ENCODE data around the gene CFAP74. TPM values are rescaled to one million over a fixed set of nuclear protein-coding genes. Genes with fewer than 3 reads are reported as not detected.

Gene CFAP74
- total RNA-seq (not detected), total RNA-seq (0 to 0.29 (median 0) reads per million in 172 experiments)
- not detected for polyA plus RNA-seq (2013, experiment 1 of 2)
- not detected for polyA plus RNA-seq (2013, experiment 2 of 2)

- ATAC-seq (ENCODE audit: poor library complexity) (no peak), DNase-seq (no peak)
- Histone ChIP-seq H3K27me3 (ENCODE audit: control insufficient read depth in 1 of 2, insufficient read depth in 2 of 2, low read length in 2 of 2) (peaks cover 15 to 28% of the 10 kb centered on the region in 2 experiments), H3K36me3 (ENCODE audit: insufficient read depth, low read length) (no peaks in the 10 kb centered on the region), H3K27ac (ENCODE audit: low read depth in 1 of 2, low read length in 2 of 2) (no peak within 1 kb of the TSS), H3K4me1 (ENCODE audit: insufficient read depth, low read length) (peaks cover 4% of the 10 kb centered on the region), H3K9me3 (ENCODE audit: control insufficient read depth in 1 of 2, insufficient read depth in 1 of 2, low read length in 2 of 2) (no peaks in the 10 kb centered on the region), H3K4me3 (ENCODE audit: low read length) (no peak within 1 kb of the TSS)
- H3K4me1 Mint-ChIP-seq (ENCODE audit: low read depth), result no peaks in the 10 kb centered on the region
- H3K9me3 Mint-ChIP-seq, result no peaks in the 10 kb centered on the region
- POLR2A ChIA-PET, result no interaction called here
- H3K4me3 Mint-ChIP-seq, result no peak within 1 kb of the TSS
- intact Hi-C loops (cut with DNase I, micrococcal nuclease), result no loop called here
- no peak for TF ChIP-seq CTCF (IDR thresholded peaks at IDR 0.05)
- peaks cover 55% of the 10 kb centered on the region for H3K27me3 Mint-ChIP-seq
- no peaks in the 10 kb centered on the region for H3K36me3 Mint-ChIP-seq (ENCODE audit: low read depth)
- no peak within 1 kb of the TSS for H3K27ac Mint-ChIP-seq
- CTCF ChIA-PET, result no interaction called here
Measured at GRCh38 chr1:2003541-2004131, at the start of gene CFAP74. Gene CFAP74, minus strand, starts transcription at chr1:2003786. Its CDS starts 12,830 bp downstream, at chr1:1990956.

GRCh38 chr1:2053217-2053616 lies 49.6 kb upstream of the CFAP74 start:
- Mint-ChIP-seq H3K27ac (peak overlapping the region; percentile 44), H3K36me3 (ENCODE audit: low read depth) (peaks cover 19% of the 10 kb centered on the region), H3K4me3 (peak overlapping the region; percentile 85), H3K9me3 (no peaks in the 10 kb centered on the region), H3K27me3 (peaks cover 9% of the 10 kb centered on the region), H3K4me1 (ENCODE audit: low read depth) (peaks cover 16% of the 10 kb centered on the region)
- DNase-seq (no peak), ATAC-seq (ENCODE audit: poor library complexity) (no peak)
- H3K9me3 ChIP-seq (ENCODE audit: control insufficient read depth in 1 of 2, insufficient read depth in 1 of 2, low read length in 2 of 2), result peaks cover 0 to 5% of the 10 kb centered on the region in 2 experiments
- peaks cover 18% of the 10 kb centered on the region for H3K36me3 ChIP-seq (ENCODE audit: insufficient read depth, low read length)
- H3K4me3 ChIP-seq (ENCODE audit: low read length), result no peak overlapping the region
- POLR2A ChIA-PET, result no interaction called here
- CTCF ChIA-PET, result interaction anchor here (0.8 kb wide), 1 partner anchor 8 kb away, joined by 3 read pairs; no protein-coding TSS in a partner anchor
- no peak for TF ChIP-seq CTCF (IDR thresholded peaks at IDR 0.05)
- intact Hi-C loops (cut with DNase I, micrococcal nuclease), result loop anchor here in 1 of 2 experiments (5.0 kb wide), 1 partner anchor 79 kb away; no protein-coding TSS in a partner anchor
- no peak overlapping the region for H3K27ac ChIP-seq (ENCODE audit: low read depth in 1 of 2, low read length in 2 of 2)
- peaks cover 24% of the 10 kb centered on the region for H3K4me1 ChIP-seq (ENCODE audit: insufficient read depth, low read length)
- peaks cover 0 to 3% of the 10 kb centered on the region in 2 experiments for H3K27me3 ChIP-seq (ENCODE audit: control insufficient read depth in 1 of 2, insufficient read depth in 2 of 2, low read length in 2 of 2)

- H3K9me3 Mint-ChIP-seq, result no peaks in the 10 kb centered on the region
- peak overlapping the region; percentile 85 for H3K4me3 Mint-ChIP-seq
- H3K27me3 Mint-ChIP-seq, result peaks cover 10% of the 10 kb centered on the region
- POLR2A ChIA-PET, result no interaction called here
- Histone ChIP-seq H3K4me1 (ENCODE audit: insufficient read depth, low read length) (peaks cover 24% of the 10 kb centered on the region), H3K36me3 (ENCODE audit: insufficient read depth, low read length) (peaks cover 17% of the 10 kb centered on the region), H3K9me3 (ENCODE audit: control insufficient read depth in 1 of 2, insufficient read depth in 1 of 2, low read length in 2 of 2) (peaks cover 0 to 7% of the 10 kb centered on the region in 2 experiments), H3K27ac (ENCODE audit: low read depth in 1 of 2, low read length in 2 of 2) (no peak overlapping the region), H3K4me3 (ENCODE audit: low read length) (no peak overlapping the region), H3K27me3 (ENCODE audit: control insufficient read depth in 1 of 2, insufficient read depth in 2 of 2, low read length in 2 of 2) (peaks cover 0 to 8% of the 10 kb centered on the region in 2 experiments)
- peaks cover 19% of the 10 kb centered on the region for H3K36me3 Mint-ChIP-seq (ENCODE audit: low read depth)
- no peak for ATAC-seq (ENCODE audit: poor library complexity)
- peak overlapping the region; percentile 44 for H3K27ac Mint-ChIP-seq
- TF ChIP-seq CTCF (IDR thresholded peaks at IDR 0.05), result no peak
- intact Hi-C loops (cut with DNase I, micrococcal nuclease), result loop anchor here in 1 of 2 experiments (5.0 kb wide), 1 partner anchor 80 kb away; no protein-coding TSS in a partner anchor
- CTCF ChIA-PET, result no interaction called here
- DNase-seq, result no peak
- H3K4me1 Mint-ChIP-seq (ENCODE audit: low read depth), result peaks cover 16% of the 10 kb centered on the region
Measured at GRCh38 chr1:2052756-2053155, 49.2 kb upstream of the CFAP74 start.
